Measurements from ENCODE around the gene KLK5.
"Not testable (repeated sequence)": the region's sequence is repeated elsewhere in the genome, so short reads cannot be mapped to it uniquely, and the experiment has no call there.

KLK5 gene

DNA sequence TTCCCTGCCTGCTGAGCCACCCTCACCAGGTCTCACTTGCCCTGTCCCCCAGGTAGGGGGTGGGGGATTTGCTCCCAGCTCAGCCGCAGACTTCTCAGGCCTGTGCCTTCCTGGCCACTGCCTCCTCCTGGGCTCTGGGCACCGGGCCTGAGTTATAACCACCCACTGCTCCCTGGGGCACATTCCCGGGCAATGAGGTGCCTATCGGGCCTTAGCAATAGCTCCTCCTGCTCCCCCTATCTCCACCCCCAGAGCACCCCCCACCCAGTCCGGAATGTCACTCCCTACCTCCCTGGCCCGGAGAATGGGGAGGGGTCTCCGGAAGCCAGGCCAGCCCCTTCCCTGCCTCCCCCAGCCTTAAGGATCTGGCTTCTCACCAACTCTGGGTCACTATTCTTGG lies at the start of gene KLK5:
Gene KLK5, minus strand, starts transcription at position 129 of the 400 bp plus-strand sequence. CDS start 381 bp downstream, outside the sequence.
- no peak for DNase-seq

- DNase-seq, result no peak
These were observed 49.3 kb upstream of the KLK5 start for GRCh38 chr19:51002089-51002532.

DNA sequence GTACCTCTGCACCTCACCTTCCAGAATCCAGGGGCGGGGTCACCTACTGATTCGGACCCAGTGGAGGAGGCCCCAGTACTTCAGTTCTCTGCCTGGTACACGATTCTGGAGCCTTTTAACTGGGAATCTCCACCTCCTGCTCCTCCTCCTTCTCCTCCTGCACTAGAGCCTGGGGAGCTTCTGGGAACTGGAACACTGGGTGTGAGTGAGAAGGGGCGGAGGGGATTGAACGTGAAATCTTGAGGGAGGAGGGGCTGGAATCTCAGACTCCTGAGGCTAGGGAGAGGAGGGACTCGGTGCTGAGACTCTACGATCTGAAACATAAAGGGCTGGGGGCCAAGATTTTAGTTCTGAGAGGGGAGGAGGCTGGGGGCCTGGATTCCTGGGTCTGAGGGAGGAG lies 48.7 kb upstream of the KLK5 start, which contains the start of gene KLK8:
Gene KLK8, minus strand, starts transcription at position 90 of the 400 bp plus-strand sequence. CDS start 437 bp downstream, outside the sequence.
- no peak for DNase-seq

GRCh38 chr19:51000981-51001380 lies 48.1 kb upstream of the KLK5 start:
- DNase-seq, result no peak

DNA sequence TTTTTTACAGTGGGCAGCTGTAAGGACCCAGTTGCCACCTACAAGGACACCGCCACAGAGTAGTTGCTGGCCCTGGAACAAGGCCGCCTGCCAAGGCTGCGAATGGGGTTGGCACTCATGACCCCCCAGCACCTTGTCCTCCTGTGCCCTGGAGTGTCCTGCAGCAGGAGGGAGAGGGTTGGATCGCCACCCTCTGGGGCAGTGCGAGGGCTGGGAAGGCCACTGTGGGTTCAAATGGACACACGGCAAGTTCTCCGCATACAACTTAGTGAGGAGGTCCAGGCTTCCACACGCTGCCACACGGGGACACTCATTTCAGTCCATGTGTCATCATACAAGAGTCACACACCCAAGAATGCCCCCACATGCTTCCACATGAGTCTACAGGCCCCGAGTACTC lies 47.6 kb upstream of the KLK5 start:
- no peak for DNase-seq

DNA sequence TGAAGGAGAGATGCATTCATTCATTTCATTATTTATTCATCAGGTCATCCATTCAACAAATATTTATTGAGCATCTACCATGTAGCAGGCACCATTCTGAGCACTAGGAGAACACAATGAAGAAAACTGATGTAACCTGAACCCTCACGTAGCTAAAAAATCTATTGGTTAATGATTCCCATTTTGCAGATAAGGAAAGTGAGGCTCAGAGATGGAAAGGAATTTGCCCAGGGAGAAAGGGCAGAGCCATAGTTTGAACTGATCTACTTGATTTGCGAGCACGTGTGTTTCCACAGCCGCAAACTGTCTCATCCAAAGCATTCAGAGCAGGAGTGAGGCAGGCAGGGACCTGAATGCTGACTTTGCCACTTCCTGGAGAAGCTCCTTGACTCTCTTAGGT lies 45.8 kb upstream of the KLK5 start:
- no peak for DNase-seq

DNA sequence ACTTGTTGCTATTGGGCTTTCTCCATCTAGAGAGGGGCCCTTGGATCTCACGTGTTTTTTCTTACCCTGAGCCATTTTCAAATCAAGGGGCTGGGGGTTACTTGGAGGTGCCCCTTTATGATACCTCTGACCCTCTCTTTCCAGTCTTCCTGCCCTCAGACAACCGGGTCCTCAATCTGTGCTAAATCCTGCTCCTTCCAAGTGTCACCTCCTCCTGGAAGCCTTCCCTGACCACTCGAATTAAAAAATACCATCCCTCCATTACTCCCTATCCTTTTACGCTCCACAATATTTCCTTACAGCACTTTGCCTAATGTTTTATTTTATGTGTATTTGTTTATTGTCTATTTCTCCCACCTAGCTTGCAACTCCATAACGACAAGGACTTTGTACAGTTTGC lies 45.2 kb upstream of the KLK5 start:
- DNase-seq, result no peak

- DNase-seq, result no peak
These were observed 41.3 kb upstream of the KLK5 start for GRCh38 chr19:50994129-50994528.

DNA sequence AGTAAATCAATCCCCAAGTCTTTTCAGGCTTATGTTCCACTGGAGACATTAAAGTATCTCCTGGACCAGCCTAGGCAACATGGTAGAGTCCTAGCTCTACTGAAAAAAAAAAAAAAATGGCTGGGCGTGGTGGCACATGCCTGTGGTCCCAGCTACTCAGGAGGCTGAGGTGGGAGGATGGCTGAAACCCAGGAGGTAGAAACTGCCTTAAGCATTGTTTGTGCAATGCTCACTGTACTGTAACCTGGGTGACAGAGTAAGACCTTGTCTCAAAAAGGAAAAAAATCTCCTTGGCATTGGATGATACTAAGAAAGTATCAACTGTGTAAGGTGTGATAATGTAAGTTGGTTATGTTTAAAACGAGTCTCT lies 39.8 kb upstream of the KLK5 start:
- DNase-seq, result no peak

GRCh38 chr19:50984416-50984815 lies 31.6 kb upstream of the KLK5 start:
- not testable (repeated sequence) for DNase-seq

- DNase-seq, result no peak
These were observed 30.9 kb upstream of the KLK5 start, which contains the start of gene KLK7 for GRCh38 chr19:50983625-50984292. KLK7 (minus strand) TSS chr19:50983917; CDS start chr19:50982399, 1,518 bp downstream.

- no peak for DNase-seq
These were observed 29.3 kb upstream of the KLK5 start for GRCh38 chr19:50982186-50982585.

DNA sequence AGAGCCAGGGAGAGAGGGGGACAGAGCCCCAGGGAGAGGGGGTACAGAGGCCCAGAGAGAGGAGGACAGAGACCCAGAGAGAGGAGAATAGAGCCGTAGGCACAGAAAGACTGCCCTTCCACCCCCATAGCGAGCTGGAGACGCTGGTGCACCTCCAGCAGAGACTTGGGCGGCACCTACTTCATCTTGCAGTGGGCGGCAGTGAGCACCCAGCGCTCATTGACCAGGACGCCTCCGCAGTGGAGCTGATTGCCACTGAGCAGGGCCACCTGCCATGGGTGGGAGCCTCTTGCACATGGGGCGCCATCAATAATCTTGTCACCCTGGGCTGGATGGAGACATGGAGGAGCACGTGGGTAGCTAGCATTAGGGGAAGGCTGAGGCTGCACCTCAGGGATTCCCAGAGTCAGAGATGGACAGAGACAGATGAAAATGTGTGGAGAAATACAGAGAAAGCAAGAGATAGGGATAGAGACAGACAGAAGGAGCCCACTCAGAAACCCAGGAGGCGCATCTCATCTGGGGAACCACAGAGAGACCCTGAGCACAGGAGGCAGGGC lies 28.8 kb upstream of the KLK5 start:
- no peak for DNase-seq

DNA sequence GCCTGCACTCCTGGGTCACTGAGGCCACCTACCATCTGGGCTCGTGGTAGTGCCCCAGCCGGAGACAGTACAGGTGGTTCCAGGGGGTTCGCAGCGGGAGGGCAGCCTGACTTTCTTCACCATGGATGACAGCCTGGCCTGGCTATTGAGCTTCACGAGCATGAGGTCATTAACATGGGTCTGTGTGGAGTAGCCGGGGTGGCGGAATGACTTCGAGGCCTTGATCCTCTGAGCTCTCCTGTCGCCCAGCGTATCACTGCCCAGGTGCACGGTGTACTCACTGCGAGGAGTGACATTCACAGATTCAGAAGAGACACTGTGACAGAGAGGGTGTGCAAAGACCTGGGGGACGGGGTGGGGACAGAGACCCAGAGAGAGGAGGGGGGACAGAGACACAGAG lies 27.4 kb upstream of the KLK5 start:
- DNase-seq, result no peak

GRCh38 chr19:50979758-50980157 lies 26.9 kb upstream of the KLK5 start:
- no peak for DNase-seq

- DNase-seq, result no peak
These were observed 26.0 kb upstream of the KLK5 start for GRCh38 chr19:50978772-50979390.

DNA sequence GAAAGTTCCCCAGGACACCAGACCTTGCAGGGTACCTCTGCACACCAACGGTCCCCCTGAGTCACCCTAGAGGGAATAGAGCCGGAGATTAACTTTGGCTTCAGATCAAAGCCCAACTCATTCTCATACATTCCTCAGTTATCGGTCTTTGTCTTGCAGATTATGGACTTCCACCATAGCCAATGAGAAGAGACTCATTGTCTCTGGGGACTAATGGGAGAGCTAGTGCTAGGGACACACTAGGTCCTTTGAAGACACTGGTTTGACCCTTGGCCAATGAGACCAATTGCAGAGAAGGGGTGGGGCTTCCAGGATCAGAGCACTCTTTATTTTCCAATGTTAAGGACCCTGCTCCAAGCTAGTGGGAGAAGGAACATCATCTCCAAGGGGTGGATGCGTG lies 24.8 kb upstream of the KLK5 start:
- no peak for DNase-seq

DNA sequence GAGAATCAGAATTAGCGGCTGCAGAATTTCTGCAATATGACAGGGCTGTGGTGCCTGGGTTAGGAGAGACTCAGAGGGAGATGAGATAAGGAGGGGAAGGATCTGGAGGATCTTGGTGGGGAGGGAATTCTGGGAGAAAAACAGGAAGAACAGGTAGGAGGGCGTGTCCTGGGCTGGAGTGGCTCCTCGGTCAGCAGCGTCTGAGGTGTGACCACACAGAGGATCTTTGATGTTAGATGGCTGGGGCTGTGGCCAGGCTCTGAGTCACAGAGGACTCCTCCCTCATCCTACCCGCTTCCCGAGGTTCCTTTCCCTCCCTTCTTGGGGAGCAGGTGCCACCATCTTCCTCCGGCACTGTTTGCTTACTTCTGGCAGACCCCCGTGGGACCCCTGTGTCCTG lies 22.9 kb upstream of the KLK5 start:
- DNase-seq, result no peak

GRCh38 chr19:50974702-50975556 lies 22.1 kb upstream of the KLK5 start:
- no peak for DNase-seq

GRCh38 chr19:50972795-50973376 lies 20.0 kb upstream of the KLK5 start:
- no peak for DNase-seq

GRCh38 chr19:50969810-50970209 lies 17.0 kb upstream of the KLK5 start:
- DNase-seq, result not testable (repeated sequence)

- no peak for DNase-seq
These were observed 16.5 kb upstream of the KLK5 start, which contains the start of gene KLK6 for GRCh38 chr19:50969413-50969760. KLK6 (minus strand) TSS chr19:50969591; CDS start chr19:50968104, 1,487 bp downstream.

Data from activated effector memory CD4-positive, alpha-beta T cell treated with Interleukin-2 at 50 U/mL for 16 hours (primary cell).